Brain pericyte (primary cell): Measurements from ENCODE around the gene MYO10.

Source experiments
- DNase-seq: peaks from one replicate; pipeline ENCODE4 v3.0.0-alpha.2; 2012; ENCODE audit warnings: low read depth, low spot score

The MYO10 gene

GRCh38 chr5:16812448-16812847 is 123.6 kb downstream of the MYO10 start:
- no peak for DNase-seq

GRCh38 chr5:16810208-16810854 is 125.8 kb downstream of the MYO10 start:
- DNase-seq = no peak

DNA sequence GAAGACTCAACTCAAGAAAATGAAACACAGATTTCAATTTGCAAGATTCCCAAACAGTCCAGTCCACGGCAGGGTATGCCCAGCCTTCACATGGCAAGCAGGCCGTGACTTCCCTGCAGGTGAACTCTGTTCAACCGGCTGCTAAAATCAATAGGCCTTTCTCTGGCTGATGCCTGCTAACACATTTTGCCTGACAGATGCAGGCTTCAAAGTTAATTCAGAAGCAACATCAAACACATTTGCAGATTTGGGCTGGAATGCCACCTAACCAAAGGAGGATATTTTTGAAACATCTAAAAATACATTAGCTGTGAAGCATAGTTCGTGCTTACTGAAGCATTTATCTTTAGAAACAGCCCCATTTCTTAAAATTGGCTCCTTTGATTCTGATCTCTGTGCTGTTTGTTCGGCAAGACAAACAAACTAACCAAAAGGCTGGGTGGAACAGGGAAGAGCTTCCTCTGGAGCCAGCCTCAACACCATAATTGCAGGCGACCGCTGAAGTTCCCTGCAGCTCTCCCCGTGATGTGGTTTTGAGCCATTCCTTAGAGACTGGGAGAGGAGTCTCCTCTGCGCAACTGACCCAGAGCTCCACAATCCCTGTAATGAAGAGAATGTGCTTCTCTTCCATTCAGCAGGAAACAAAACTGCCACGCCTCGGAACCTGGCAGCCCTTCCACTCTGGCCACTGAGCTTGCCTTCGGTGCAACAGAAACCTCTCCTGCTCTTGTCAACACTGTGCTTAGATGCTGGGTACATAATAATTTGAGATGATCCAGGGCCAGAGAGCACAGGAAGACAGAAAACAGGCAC is 126.5 kb downstream of the MYO10 start:
- DNase-seq = no peak

GRCh38 chr5:16809010-16809394 is 127.1 kb downstream of the MYO10 start:
- DNase-seq = no peak

DNA sequence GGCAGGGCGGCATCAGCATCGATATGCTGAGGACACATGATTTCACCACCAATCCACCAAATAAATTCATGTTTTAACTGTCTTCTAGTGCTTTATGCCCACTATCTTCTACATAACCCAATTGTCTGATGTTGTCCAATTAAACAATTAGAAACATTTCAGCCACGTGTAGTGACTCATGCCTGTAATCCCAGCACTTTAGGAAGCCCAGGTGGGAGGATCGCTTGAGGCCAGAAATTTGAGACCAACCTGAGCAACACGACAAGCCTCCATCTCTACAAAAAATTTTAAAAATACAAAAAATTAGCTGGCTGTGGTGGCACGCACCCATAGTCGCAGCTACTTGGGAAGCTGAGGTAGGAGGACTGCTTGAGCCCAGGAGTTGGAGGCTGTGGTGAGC is 128.1 kb downstream of the MYO10 start:
- DNase-seq = no peak

- no peak for DNase-seq
These were observed 128.6 kb downstream of the MYO10 start for GRCh38 chr5:16807547-16807864.

DNA sequence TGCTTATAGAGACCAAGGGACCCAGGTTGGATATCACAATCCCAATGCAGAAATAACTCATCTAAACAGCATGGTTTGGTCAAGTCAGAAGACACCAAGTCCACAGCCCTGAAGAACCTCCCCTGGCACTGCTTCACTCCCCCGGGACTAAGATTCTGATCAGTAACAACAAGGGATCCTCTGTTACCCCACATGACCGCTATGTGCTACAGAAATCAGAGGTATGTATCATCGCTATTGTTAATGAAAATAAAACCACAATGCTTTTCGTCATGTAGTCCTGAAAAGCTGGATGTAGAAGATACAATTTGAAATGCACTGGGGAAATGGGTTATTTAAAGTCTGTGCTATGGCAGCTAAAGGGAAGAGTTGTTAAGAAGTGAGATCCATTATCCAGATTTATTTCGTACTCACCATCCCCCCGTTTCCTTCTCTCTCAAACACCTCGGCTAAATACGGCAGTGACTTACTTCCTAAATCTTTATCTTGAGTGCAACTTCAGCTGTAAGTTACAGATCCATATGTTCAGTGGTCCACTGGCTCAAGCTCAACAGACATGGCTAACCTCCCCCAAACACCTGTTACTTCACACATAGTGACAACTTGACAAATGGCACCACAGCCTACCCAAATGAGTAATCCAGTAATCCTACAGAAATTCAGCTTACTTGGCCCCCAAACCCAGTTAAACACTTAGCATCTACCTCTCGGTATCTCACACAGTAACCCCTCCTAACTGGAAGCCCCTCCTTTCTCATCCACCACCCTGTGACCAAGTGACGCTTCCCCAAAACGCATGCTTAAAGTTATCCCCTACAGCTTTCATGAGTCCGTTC is 129.2 kb downstream of the MYO10 start:
- DNase-seq = no peak

DNA sequence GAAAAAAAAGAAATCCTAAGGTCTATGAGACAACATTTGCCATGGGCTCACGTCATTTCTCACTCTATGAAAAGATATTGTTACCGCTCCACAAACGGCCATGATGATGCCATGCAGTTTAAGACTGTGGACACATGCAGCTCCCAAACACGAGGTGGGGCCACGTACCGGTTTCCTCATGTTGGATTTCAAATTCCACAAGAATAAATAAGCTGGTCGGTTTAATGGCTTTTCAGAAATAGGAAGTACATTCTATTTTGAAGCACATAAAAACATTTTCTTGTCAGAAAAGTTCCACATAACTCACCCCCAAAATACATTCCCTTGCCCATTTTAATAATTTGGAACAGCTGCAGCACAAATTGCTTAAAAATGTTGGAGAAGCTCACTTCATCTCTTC is 130.6 kb downstream of the MYO10 start:
- DNase-seq = no peak

- DNase-seq = no peak
These were observed 132.3 kb downstream of the MYO10 start for GRCh38 chr5:16803831-16804230.

- DNase-seq = no peak
These were observed 135.6 kb downstream of the MYO10 start for GRCh38 chr5:16800477-16800876.

GRCh38 chr5:16799796-16800195 is 136.3 kb downstream of the MYO10 start:
- no peak for DNase-seq

GRCh38 chr5:16797951-16798350 is 138.1 kb downstream of the MYO10 start:
- no peak for DNase-seq

DNA sequence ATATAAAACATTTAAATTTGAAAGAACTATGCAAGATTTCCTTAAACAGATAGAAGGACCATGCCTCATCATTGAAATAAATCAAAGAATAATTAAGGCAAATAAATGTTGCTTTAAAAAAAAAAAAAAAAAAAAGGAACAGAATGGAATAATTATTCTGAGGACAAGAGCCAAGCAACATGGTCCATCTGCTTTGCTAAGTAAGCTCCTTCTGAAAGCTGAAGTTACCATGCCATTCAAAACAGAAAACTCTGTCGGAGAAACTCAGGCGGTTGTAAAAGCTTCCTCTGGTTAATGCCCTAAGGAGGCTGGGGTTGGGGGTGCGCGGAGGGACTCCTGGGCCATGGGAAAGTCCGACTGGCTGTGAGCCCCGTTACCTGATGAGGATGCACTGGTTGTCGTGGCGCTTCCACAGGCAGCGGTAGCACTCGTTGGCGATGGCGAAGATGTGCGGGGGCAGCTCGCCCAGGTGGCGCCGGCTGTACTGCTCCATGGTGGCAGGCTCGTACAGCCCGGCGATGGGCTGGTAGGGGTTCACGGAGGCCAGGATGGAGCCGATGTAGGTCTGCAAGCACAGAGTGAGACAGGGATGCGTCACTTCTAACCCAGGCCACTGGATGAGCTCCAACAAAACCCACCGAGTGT is 141.7 kb downstream of the MYO10 start:
- DNase-seq = no peak

DNA sequence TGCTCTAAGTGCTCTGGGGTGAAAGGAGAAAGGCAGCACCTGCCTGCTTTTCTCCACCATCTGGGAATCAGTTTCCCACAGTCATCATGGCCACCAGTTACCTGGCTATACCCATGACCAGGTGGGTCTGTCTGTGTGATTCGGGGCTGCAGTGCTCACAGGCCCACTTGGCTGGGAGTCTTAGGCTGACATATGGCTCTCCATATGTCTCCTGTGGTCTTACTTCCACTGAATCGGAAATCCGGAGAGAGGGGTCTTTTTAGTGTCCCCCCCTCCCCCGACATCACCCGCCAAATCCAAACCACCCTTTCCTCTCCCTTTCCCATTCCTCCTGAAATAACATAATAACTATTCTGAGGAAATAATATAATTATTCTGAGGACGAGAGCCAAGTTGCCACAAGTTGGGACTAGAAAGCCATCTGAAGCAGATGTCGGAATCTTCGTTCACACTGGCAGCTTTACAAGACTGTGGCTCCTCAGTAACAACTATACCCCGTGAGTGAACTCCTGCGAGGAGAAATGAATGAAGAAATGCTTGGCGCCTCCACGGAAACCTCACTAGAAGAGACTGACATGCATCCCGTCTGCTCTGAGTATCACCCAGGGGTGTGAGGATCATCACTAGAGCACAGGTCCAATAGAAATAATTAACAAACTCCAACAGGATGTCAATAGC is 143.4 kb downstream of the MYO10 start:
- no peak for DNase-seq

DNA sequence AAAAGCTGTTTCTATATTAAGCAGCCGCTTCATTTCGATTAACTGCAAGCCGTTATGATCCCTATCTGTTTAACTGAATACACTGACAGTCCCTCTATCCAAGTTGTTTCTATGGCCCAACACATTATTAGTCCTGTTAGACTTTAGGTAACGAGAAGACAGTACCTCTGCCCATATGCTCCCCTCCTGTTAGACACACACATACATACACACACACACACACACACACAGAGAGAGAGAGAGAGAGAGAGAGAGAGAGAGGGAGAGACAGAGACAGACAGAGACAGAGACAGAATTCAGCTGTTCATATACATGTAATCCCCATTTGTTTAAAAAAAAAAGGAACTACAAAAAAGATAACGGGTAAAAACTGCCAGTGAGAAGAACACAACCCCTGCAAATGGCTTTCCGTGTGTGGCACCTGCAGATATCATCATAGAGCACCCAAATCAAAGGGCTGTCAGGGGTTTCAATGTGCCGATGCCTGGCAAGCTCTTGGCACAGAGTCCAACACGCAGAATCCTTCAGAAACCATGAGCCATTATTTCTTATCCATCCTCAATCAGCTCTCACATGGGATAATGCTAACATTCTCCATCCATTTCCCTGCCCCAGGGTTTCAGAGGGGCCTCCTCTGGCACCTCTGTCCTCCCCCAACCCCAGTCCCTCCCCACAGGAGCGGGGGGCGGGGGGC is 144.0 kb downstream of the MYO10 start:
- DNase-seq = no peak

DNA sequence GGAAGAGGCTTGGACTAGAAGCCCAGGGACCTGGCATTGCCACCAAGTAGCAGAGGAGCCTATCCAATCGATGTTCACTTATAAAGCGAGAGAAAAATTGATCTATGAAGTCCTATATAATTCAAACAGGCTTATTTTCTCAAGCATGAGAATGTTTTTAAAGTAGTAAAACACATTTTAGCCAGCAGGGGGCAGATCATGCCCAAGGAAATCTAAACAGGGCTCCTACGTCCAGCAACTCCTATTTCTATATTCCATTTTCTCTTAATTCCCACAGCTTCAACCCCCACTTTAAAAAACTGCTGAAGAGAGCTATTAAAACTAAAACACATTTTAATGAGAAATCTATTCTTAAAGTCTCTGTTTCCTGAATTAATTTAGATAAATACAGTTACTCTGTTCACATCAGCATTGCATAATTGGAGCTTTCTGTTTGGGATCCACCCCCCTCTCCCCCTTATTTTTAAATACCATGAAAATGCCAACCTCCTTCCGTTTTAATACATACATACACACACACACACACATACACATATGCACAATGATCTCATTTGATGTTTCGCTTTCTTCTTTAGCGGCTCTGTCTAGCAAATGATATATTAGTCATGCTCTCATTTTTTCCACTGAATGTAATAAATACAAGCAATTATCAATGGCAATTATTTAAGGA is 144.9 kb downstream of the MYO10 start:
- DNase-seq = no peak

DNA sequence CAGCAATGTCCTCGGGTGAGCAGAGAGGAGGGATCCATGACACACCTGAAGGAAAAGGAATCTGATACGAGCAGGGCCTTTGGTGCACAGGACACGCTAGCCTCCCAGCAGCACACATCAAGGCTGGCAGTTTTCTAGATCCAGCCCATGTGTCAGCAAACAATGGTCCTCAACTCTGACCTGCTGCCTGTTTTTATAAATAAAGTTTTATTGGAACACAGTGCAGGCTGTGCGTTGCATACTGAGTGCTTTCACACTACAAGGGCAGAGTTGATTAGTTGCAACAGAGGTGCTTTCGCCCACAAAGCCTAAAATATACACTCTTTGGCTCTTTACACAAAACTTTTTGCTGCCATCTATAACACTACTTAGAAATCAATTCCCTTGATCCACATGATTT is 147.1 kb downstream of the MYO10 start:
- no peak for DNase-seq

DNA sequence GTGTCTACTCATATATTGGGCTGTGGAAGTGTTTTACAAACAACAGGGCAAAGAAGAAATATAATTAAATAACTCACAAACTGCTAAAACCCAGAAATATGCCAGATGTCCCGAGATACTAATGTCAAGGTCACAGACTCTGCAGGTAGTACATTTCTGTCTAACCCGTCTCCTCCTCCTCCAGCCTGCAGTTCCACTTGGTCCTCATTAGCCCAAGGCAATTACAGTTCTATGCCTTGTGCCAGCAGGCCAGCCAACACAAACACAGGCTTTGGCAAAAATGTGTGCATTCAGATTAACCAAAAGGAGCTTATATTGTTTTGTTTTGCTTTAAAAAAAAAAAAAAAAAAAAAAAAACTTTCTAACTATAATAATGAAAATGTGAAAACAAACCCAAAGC is 148.8 kb downstream of the MYO10 start:
- no peak for DNase-seq

DNA sequence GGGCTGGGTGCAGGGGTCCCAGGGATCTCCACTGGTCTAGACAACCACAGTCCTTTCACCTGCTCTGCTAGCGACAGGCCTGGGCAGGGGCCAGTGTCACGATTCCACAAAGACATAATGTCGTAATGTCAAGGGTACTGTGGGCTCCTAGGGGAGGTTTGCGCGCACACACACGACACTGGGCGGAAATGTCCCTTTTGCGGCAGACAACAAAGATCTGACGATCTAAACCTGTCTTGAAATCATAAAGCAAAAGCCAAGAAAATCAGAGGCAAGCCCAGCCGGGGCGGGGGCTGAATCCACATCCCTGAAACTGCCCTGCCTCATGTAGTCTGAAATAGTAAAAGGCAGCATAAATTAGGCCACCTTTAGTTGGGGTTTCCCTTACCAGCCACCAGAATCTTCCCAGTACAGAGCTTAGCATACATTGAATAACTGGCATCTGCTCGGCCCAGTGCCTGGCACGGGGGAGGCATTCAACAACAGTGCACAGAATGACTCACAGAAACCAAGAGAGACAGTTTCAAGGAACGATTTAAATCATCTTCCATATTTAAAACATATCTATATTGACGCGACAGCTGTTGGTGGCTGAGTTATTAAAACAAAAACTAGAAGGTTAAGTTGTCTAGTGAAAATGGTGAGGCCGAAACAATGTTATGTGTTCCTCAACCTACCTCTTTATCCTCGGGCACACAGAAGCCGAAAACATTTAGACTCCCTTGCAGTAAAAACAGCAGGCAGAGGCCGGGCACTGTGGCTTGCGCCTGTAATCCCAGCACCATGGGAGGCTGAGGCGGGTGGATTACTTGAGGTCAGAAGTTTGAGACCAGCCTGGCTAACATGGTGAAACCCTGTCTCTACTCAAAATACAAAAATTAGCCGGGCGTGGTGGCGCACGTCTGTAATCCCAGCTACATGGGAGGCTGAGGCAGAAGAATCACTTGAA is 151.0 kb downstream of the MYO10 start:
- DNase-seq = no peak
